ENCODE results near the gene SLAMF7. TPM values are rescaled to one million over a fixed set of nuclear protein-coding genes. Genes with fewer than 3 reads are reported as not detected.

The SLAMF7 gene
- total RNA-seq, 1 experiment from 2014 or later, result 2.6 TPM

DNA sequence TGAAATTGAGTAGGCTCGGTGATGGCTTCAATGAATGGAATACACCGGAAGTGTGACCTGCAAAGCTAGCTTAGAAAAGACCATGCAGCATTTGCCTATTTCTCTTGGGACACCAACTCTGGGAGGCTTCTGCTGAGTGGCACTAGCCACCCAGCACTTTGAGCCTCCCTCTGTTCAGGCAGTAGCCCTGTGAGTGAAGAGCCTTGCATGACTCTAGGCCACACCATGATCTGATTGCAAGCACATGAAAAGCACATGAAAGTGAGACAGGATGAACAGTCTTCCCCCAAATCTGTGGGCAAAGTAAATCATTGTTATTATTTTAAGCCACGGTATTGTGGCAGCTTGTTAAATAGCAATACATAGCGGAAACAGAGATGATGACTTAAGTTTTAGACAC, 30.2 kb upstream of the SLAMF7 start:
- BruUV-seq (replicated peaks), result no TSS peak
- CTCF ChIA-PET, result no interaction called here
- no peak overlapping the region for H3K4me3 Mint-ChIP-seq (ENCODE audit: low read depth, unreplicated experiment)

GRCh38 chr1:160709715-160710114, 29.3 kb upstream of the SLAMF7 start:
- no TSS peak for BruUV-seq (replicated peaks)

More for the DNA sequence above, 30.2 kb upstream of the SLAMF7 start:
- TF ChIP-seq, protein P1, sequence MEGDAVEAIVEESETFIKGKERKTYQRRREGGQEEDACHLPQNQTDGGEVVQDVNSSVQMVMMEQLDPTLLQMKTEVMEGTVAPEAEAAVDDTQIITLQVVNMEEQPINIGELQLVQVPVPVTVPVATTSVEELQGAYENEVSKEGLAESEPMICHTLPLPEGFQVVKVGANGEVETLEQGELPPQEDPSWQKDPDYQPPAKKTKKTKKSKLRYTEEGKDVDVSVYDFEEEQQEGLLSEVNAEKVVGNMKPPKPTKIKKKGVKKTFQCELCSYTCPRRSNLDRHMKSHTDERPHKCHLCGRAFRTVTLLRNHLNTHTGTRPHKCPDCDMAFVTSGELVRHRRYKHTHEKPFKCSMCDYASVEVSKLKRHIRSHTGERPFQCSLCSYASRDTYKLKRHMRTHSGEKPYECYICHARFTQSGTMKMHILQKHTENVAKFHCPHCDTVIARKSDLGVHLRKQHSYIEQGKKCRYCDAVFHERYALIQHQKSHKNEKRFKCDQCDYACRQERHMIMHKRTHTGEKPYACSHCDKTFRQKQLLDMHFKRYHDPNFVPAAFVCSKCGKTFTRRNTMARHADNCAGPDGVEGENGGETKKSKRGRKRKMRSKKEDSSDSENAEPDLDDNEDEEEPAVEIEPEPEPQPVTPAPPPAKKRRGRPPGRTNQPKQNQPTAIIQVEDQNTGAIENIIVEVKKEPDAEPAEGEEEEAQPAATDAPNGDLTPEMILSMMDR (IDR thresholded peaks at IDR 0.05; ENCODE audit: unreplicated experiment), result no peak
- H3K27ac Mint-ChIP-seq (ENCODE audit: unreplicated experiment), result no peak overlapping the region
- no peaks in the 10 kb centered on the region for H3K9me3 Mint-ChIP-seq (ENCODE audit: low read depth, unreplicated experiment)
- no peaks in the 10 kb centered on the region for H3K4me1 Mint-ChIP-seq (ENCODE audit: low read depth, unreplicated experiment)
- H3K27me3 Mint-ChIP-seq (ENCODE audit: unreplicated experiment), result peaks cover 31% of the 10 kb centered on the region
- intact Hi-C loops (cut with micrococcal nuclease; ENCODE audit: unreplicated experiment), result no loop called here
- no peak for DNase-seq
- no peaks in the 10 kb centered on the region for H3K36me3 Mint-ChIP-seq (ENCODE audit: insufficient read depth, unreplicated experiment)

DNA sequence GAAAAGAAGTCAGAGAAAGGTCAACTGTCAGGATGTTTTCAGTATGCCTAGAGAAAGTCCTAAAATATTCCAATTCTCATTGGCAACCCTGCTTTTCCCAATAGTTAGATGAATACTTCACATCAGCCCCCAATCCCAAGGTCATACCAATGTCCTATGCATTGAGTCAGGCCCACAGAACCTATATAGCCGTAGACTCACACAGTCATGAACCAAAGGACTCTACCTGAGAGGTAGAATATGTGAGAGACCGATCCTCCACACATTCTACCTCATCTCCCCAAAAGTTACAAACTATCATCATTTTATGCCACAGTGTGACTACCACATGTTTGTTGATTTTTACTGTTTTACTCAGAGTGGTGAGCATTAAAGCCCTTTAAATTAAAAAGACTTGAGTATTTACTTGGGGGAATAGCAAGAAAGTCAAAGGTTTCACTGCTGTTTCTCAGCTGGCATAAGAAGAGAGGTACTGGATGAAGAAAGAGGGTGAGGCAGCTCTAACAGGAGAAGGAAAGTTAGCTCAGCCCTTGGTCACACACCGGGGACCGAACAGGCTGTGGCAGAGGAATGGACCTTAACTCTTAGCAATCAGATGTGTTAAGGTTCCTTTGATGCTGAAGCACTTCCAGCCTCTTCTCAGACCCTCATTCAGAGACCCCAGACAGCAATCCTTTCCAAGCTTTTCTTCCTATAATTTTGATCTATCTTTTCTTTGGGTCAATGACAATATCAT, 28.4 kb upstream of the SLAMF7 start:
- Mint-ChIP-seq H3K36me3 (ENCODE audit: insufficient read depth, unreplicated experiment) (no peaks in the 10 kb centered on the region), H3K9me3 (ENCODE audit: low read depth, unreplicated experiment) (no peaks in the 10 kb centered on the region), H3K4me3 (ENCODE audit: low read depth, unreplicated experiment) (no peak overlapping the region), H3K27ac (ENCODE audit: unreplicated experiment) (no peak overlapping the region), H3K4me1 (ENCODE audit: low read depth, unreplicated experiment) (no peaks in the 10 kb centered on the region), H3K27me3 (ENCODE audit: unreplicated experiment) (peaks cover 14% of the 10 kb centered on the region)
- no peak for DNase-seq
- TF ChIP-seq, protein P1 (IDR thresholded peaks at IDR 0.05; ENCODE audit: unreplicated experiment), result no peak
- intact Hi-C loops (cut with micrococcal nuclease; ENCODE audit: unreplicated experiment), result no loop called here
- CTCF ChIA-PET, result no interaction called here
- BruUV-seq (replicated peaks), result no TSS peak

More at GRCh38 chr1:160709715-160710114, 29.3 kb upstream of the SLAMF7 start:
- intact Hi-C loops (cut with micrococcal nuclease; ENCODE audit: unreplicated experiment), result no loop called here
- Mint-ChIP-seq H3K9me3 (ENCODE audit: low read depth, unreplicated experiment) (no peaks in the 10 kb centered on the region), H3K4me1 (ENCODE audit: low read depth, unreplicated experiment) (no peaks in the 10 kb centered on the region), H3K36me3 (ENCODE audit: insufficient read depth, unreplicated experiment) (no peaks in the 10 kb centered on the region), H3K27ac (ENCODE audit: unreplicated experiment) (no peak overlapping the region), H3K4me3 (ENCODE audit: low read depth, unreplicated experiment) (no peak overlapping the region), H3K27me3 (ENCODE audit: unreplicated experiment) (peaks cover 21% of the 10 kb centered on the region)
- TF ChIP-seq, protein P1 (IDR thresholded peaks at IDR 0.05; ENCODE audit: unreplicated experiment), result no peak
- no peak for DNase-seq
- CTCF ChIA-PET, result no interaction called here

DNA sequence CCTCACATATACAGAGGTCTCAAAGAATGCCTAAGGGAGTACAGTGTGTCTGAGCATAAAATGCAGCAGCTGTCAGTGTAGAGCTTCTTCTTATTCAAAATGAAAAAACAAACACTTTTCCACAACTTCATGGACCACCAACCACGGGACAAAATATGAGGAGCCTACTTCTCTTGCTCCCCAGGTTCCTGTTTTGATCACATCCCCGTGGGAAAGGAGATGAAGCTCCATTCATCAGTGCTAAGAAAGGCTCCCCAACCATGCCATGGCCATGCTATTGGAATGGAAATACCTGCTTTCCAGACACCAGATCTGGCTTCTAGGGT, 27.8 kb upstream of the SLAMF7 start:
- no peak overlapping the region for H3K4me3 Mint-ChIP-seq (ENCODE audit: low read depth, unreplicated experiment)
- peaks cover 20% of the 10 kb centered on the region for H3K27me3 Mint-ChIP-seq (ENCODE audit: unreplicated experiment)
- no peaks in the 10 kb centered on the region for H3K36me3 Mint-ChIP-seq (ENCODE audit: insufficient read depth, unreplicated experiment)
- H3K27ac Mint-ChIP-seq (ENCODE audit: unreplicated experiment), result no peak overlapping the region
- no peaks in the 10 kb centered on the region for H3K9me3 Mint-ChIP-seq (ENCODE audit: low read depth, unreplicated experiment)
- DNase-seq, result no peak
- CTCF ChIA-PET, result no interaction called here
- TF ChIP-seq, protein P1 (IDR thresholded peaks at IDR 0.05; ENCODE audit: unreplicated experiment), result no peak
- BruUV-seq (replicated peaks), result no TSS peak
- intact Hi-C loops (cut with micrococcal nuclease; ENCODE audit: unreplicated experiment), result no loop called here
- H3K4me1 Mint-ChIP-seq (ENCODE audit: low read depth, unreplicated experiment), result no peaks in the 10 kb centered on the region
